ENCODE data around the gene GPRIN2.
A peak's percentile ranks its signal among the peaks of the same experiment; 100 is the strongest.
"Not testable (repeated sequence)": the region's sequence is repeated elsewhere in the genome, so short reads cannot be mapped to it uniquely, and the experiment has no call there.

GPRIN2 gene

GRCh38 chr10:46578474-46579178 lies 22.2 kb upstream of the GPRIN2 start, which contains the start of gene SYT15:
TSS of gene SYT15 (plus strand) at chr10:46579128. CDS start at chr10:46579169, 41 bp downstream.
- H3K4me1 Mint-ChIP-seq, CTCF ChIA-PET, H3K4me3 Mint-ChIP-seq, H3K9me3 Mint-ChIP-seq, H3K27ac Mint-ChIP-seq, H3K27me3 Mint-ChIP-seq, DNase-seq, H3K36me3 Mint-ChIP-seq: not testable (repeated sequence)

GRCh38 chr10:46577624-46578473 lies 21.4 kb upstream of the GPRIN2 start:
- CTCF ChIA-PET, H3K27me3 Mint-ChIP-seq, H3K9me3 Mint-ChIP-seq, H3K36me3 Mint-ChIP-seq, DNase-seq, H3K4me3 Mint-ChIP-seq, H3K27ac Mint-ChIP-seq, H3K4me1 Mint-ChIP-seq: not testable (repeated sequence)

- H3K36me3 Mint-ChIP-seq, H3K4me3 Mint-ChIP-seq, CTCF ChIA-PET, H3K4me1 Mint-ChIP-seq, H3K27ac Mint-ChIP-seq, H3K27me3 Mint-ChIP-seq, DNase-seq, H3K9me3 Mint-ChIP-seq: not testable (repeated sequence)
Observed at GRCh38 chr10:46573884-46574283, 17.4 kb upstream of the GPRIN2 start.

GRCh38 chr10:46573314-46573713 lies 16.9 kb upstream of the GPRIN2 start:
- H3K9me3 Mint-ChIP-seq, H3K36me3 Mint-ChIP-seq, CTCF ChIA-PET, H3K27me3 Mint-ChIP-seq, H3K27ac Mint-ChIP-seq, DNase-seq, H3K4me1 Mint-ChIP-seq, H3K4me3 Mint-ChIP-seq: not testable (repeated sequence)

GRCh38 chr10:46572765-46573164 lies 16.3 kb upstream of the GPRIN2 start:
- H3K36me3 Mint-ChIP-seq, H3K27ac Mint-ChIP-seq, DNase-seq, H3K4me1 Mint-ChIP-seq, H3K9me3 Mint-ChIP-seq, H3K4me3 Mint-ChIP-seq, H3K27me3 Mint-ChIP-seq, CTCF ChIA-PET: not testable (repeated sequence)

- not testable (repeated sequence) for DNase-seq, H3K4me3 Mint-ChIP-seq
Observed at GRCh38 chr10:46570655-46571054, 14.2 kb upstream of the GPRIN2 start.

GRCh38 chr10:46567151-46567550 lies 10.7 kb upstream of the GPRIN2 start:
- H3K4me3 Mint-ChIP-seq, H3K4me1 Mint-ChIP-seq, H3K36me3 Mint-ChIP-seq, DNase-seq, H3K9me3 Mint-ChIP-seq, H3K27me3 Mint-ChIP-seq, CTCF ChIA-PET, H3K27ac Mint-ChIP-seq: not testable (repeated sequence)

More at GRCh38 chr10:46570655-46571054, 14.2 kb upstream of the GPRIN2 start:
- CTCF ChIA-PET, H3K27me3 Mint-ChIP-seq, H3K9me3 Mint-ChIP-seq, H3K27ac Mint-ChIP-seq, H3K36me3 Mint-ChIP-seq, H3K4me1 Mint-ChIP-seq: not testable (repeated sequence)

- CTCF ChIA-PET, H3K4me3 Mint-ChIP-seq, H3K9me3 Mint-ChIP-seq, H3K27me3 Mint-ChIP-seq, H3K4me1 Mint-ChIP-seq, H3K27ac Mint-ChIP-seq, H3K36me3 Mint-ChIP-seq: not testable (repeated sequence)
- DNase-seq, result peak; percentile 67
Observed at GRCh38 chr10:46565591-46566332, 9.3 kb upstream of the GPRIN2 start.

GRCh38 chr10:46560952-46561351 lies 4.5 kb upstream of the GPRIN2 start:
- no peak overlapping the region for H3K27ac Mint-ChIP-seq
- CTCF ChIA-PET, result no interaction called here
- no peak for DNase-seq
- no peaks in the 10 kb centered on the region for H3K36me3 Mint-ChIP-seq
- no peak overlapping the region for H3K4me3 Mint-ChIP-seq
- H3K4me1 Mint-ChIP-seq, result peaks cover 3% of the 10 kb centered on the region
- peaks cover 4% of the 10 kb centered on the region for H3K27me3 Mint-ChIP-seq
- H3K9me3 Mint-ChIP-seq, result no peaks in the 10 kb centered on the region

- peaks cover under 1% of the 10 kb centered on the region for H3K27me3 Mint-ChIP-seq
- H3K4me1 Mint-ChIP-seq, result peaks cover 3% of the 10 kb centered on the region
- no peaks in the 10 kb centered on the region for H3K9me3 Mint-ChIP-seq
- H3K27ac Mint-ChIP-seq, result no peak overlapping the region
- CTCF ChIA-PET, result no interaction called here
- no peak for DNase-seq
- no peaks in the 10 kb centered on the region for H3K36me3 Mint-ChIP-seq
- H3K4me3 Mint-ChIP-seq, result no peak overlapping the region
Observed at GRCh38 chr10:46560381-46560780, 3.9 kb upstream of the GPRIN2 start.

GRCh38 chr10:46559231-46559671 lies 2.8 kb upstream of the GPRIN2 start:
- H3K27me3 Mint-ChIP-seq, result no peaks in the 10 kb centered on the region
- no peak overlapping the region for H3K27ac Mint-ChIP-seq
- no peak for DNase-seq
- H3K36me3 Mint-ChIP-seq, result no peaks in the 10 kb centered on the region
- H3K9me3 Mint-ChIP-seq, result no peaks in the 10 kb centered on the region
- peaks cover 3% of the 10 kb centered on the region for H3K4me1 Mint-ChIP-seq
- CTCF ChIA-PET, result no interaction called here
- H3K4me3 Mint-ChIP-seq, result no peak overlapping the region

GRCh38 chr10:46558392-46559185 lies 2.1 kb upstream of the GPRIN2 start:
- CTCF ChIA-PET, result no interaction called here
- Mint-ChIP-seq H3K36me3 (no peaks in the 10 kb centered on the region), H3K27me3 (no peaks in the 10 kb centered on the region), H3K4me3 (no peak overlapping the region), H3K27ac (no peak overlapping the region), H3K4me1 (peaks cover 3% of the 10 kb centered on the region), H3K9me3 (no peaks in the 10 kb centered on the region)
- no peak for DNase-seq

- Mint-ChIP-seq H3K27ac (no peak overlapping the region), H3K36me3 (no peaks in the 10 kb centered on the region), H3K9me3 (no peaks in the 10 kb centered on the region), H3K4me1 (peaks cover 3% of the 10 kb centered on the region), H3K4me3 (no peak overlapping the region), H3K27me3 (no peaks in the 10 kb centered on the region)
- CTCF ChIA-PET, result no interaction called here
- DNase-seq, result no peak
Observed at GRCh38 chr10:46558122-46558391, 1.6 kb upstream of the GPRIN2 start.
